Astrocyte of the spinal cord (primary cell): ENCODE measurements around the gene INO80.

Source experiments
- DNase-seq: peaks from one replicate; pipeline ENCODE4 v3.0.0; 2011; ENCODE audit warnings: low read depth, low spot score
- H3K4me3 ChIP-seq: 2 replicates; pipeline ENCODE4 v1.5.1; 2011; ENCODE audit warnings: low read depth, mild to moderate bottlenecking, low read length, moderate library complexity
- CTCF ChIP-seq: IDR thresholded peaks from 2 replicates; pipeline ENCODE4 v1.5.1; 2012; ENCODE audit warnings: low read depth, mild to moderate bottlenecking, low read length, inconsistent platforms
- in situ Hi-C: cut with HindIII; loops from 2 replicates; pipeline ENCODE4 v1.10.0; 2017; ENCODE audit warnings: low sequenced_read_pairs

The INO80 gene

GRCh38 chr15:40932156-40932555 lies 183.9 kb downstream of the INO80 start:
- TF ChIP-seq CTCF: no peak
- H3K4me3 ChIP-seq: no peak overlapping the region
- DNase-seq: no peak
- in situ Hi-C loops: no loop called here

GRCh38 chr15:40931300-40932142 lies 184.6 kb downstream of the INO80 start:
- in situ Hi-C loops: no loop called here
- H3K4me3 ChIP-seq: no peak overlapping the region
- DNase-seq: no peak
- TF ChIP-seq CTCF: no peak

GRCh38 chr15:40930430-40931299 lies 185.4 kb downstream of the INO80 start:
- H3K4me3 ChIP-seq: peak overlapping the region; percentile 5
- peak; percentile 46 for TF ChIP-seq CTCF
- DNase-seq: no peak
- in situ Hi-C loops: no loop called here

- peak overlapping the region; percentile 25 for H3K4me3 ChIP-seq
- peak; percentile 56 for DNase-seq
Measured at GRCh38 chr15:40929660-40930429, 186.2 kb downstream of the INO80 start.

More at GRCh38 chr15:40929660-40930429, 186.2 kb downstream of the INO80 start:
- in situ Hi-C loops: no loop called here
- no peak for TF ChIP-seq CTCF
